Measurements from ENCODE around the gene ADCK1.

- no peak for TF ChIP-seq POLR2AphosphoS2 (IDR thresholded peaks at IDR 0.05; ENCODE audit: low read length)
- TF ChIP-seq ZBTB33 (CRISPR knock-in tag; IDR thresholded peaks at IDR 0.05), result no peak
- 0 out of 6 replicates have a peak, but pooled peaks of 1 of the 3 experiments have one; percentile 10 for TF ChIP-seq CTCF (IDR thresholded peaks at IDR 0.05 in 2 of 3, conservative IDR thresholded peaks at IDR 0.05 in 1 of 3; ENCODE audit: insufficient read depth in 2 of 3, low read depth in 1 of 3, low read length in 3 of 3)
- TF ChIP-seq MAFK (IDR thresholded peaks at IDR 0.05; ENCODE audit: low read length), result no peak
- TF ChIP-seq NR1H2 (CRISPR knock-in tag; IDR thresholded peaks at IDR 0.05), result no peak
- TF ChIP-seq KDM2B (CRISPR knock-in tag; IDR thresholded peaks at IDR 0.05), result no peak
- no peak for TF ChIP-seq EP300 (IDR thresholded peaks at IDR 0.05; ENCODE audit: low read length)
- TF ChIP-seq ATF6 (CRISPR knock-in tag; IDR thresholded peaks at IDR 0.05), result no peak
- no peak for TF ChIP-seq KLF13 (tag; IDR thresholded peaks at IDR 0.05; ENCODE audit: borderline replicate concordance, low read depth)
- TF ChIP-seq CCAR2 (IDR thresholded peaks at IDR 0.05; ENCODE audit: low read depth, low read length), result no peak
- no peak for TF ChIP-seq ATF3 (IDR thresholded peaks at IDR 0.05)
- TF ChIP-seq ATF3 (CRISPR knock-in tag; conservative IDR thresholded peaks at IDR 0.05), result no peak
- no peak for TF ChIP-seq STAT5B (CRISPR knock-in tag; IDR thresholded peaks at IDR 0.05)
- no peak for TF ChIP-seq NFYB (IDR thresholded peaks at IDR 0.05; ENCODE audit: extremely low read depth, insufficient read length)
These were observed 57.0 kb downstream of the ADCK1 start for GRCh38 chr14:77856941-77857340.

All from K562 (cell line).